Activated CD4-positive, alpha-beta memory T cell treated with anti-CD3 and anti-CD28 coated beads, Interleukin-2, amount 10 ng/mL, durations not matched to agents 7 days and 5 days (primary cell): Measurements from ENCODE around the gene ADRB2. TPM values are rescaled to one million over a fixed set of nuclear protein-coding genes. Genes with fewer than 3 reads are reported as not detected.

Source experiments
- CTCF ChIA-PET: fragments of 350-600 bp; sonication (Branson Sonifier 250); formaldehyde crosslinking; loops from one replicate; lab custom pipeline; 2021; ENCODE audit warnings: antibody characterized with exemption, inconsistent platforms; lab: Charles Lee
- POLR2A ChIA-PET: fragments of 350-600 bp; sonication (Branson Sonifier 250); formaldehyde crosslinking; loops from one replicate; lab custom pipeline; 2021; ENCODE audit warnings: antibody characterized with exemption; lab: Charles Lee
- DNase-seq: peaks from one replicate; pipeline ENCODE4 v3.0.0-alpha.2; 2020
- H3K27ac Mint-ChIP-seq: one replicate; pipeline ENCODE4 v1.8.0; 2021; ENCODE audit warnings: mild to moderate bottlenecking, mixed read lengths
- H3K27me3 Mint-ChIP-seq: one replicate; pipeline ENCODE4 v1.8.0; 2021; ENCODE audit warnings: mixed read lengths
- H3K36me3 Mint-ChIP-seq: one replicate; pipeline ENCODE4 v1.8.0; 2021; ENCODE audit warnings: low read depth, mixed read lengths
- H3K4me1 Mint-ChIP-seq: one replicate; pipeline ENCODE4 v1.8.0; 2021; ENCODE audit warnings: mixed read lengths
- H3K4me3 Mint-ChIP-seq: one replicate; pipeline ENCODE4 v1.8.0; 2021; ENCODE audit warnings: mild to moderate bottlenecking, mixed read lengths
- H3K9me3 Mint-ChIP-seq: one replicate; pipeline ENCODE4 v1.8.0; 2021; ENCODE audit warnings: mixed read lengths
- total RNA-seq, 2 experiments: library from RNA; stranded (reverse); gene quantifications; one replicate each; pipeline ENCODE4 v1.2.3, GENCODE V29; 2021

The ADRB2 gene
- total RNA-seq, 2 experiments from 2014 or later = 6.7 to 6.9 TPM

- POLR2A ChIA-PET = interaction anchor here (0.8 to 4.5 kb wide), 6 partner anchors 9 to 115 kb away, joined by 3 to 58 read pairs (median 4); partner anchors contain the start of gene ADRB2
- Mint-ChIP-seq H3K9me3 (no peaks in the 10 kb centered on the region), H3K27me3 (peaks cover 2% of the 10 kb centered on the region), H3K4me1 (peaks cover 77% of the 10 kb centered on the region), H3K36me3 (peaks cover 12% of the 10 kb centered on the region), H3K27ac (peak overlapping the region; percentile 97), H3K4me3 (peak overlapping the region; percentile 42)
- DNase-seq = peak; percentile 37
- CTCF ChIA-PET = interaction anchor here (1.1 to 3.0 kb wide), 5 partner anchors 11 to 109 kb away, joined by 3 to 13 read pairs (median 5); partner anchors contain the start of gene ADRB2
Observed at GRCh38 chr5:148848393-148849031, 22.1 kb downstream of the ADRB2 start.

GRCh38 chr5:148849461-148849860 is 23.1 kb downstream of the ADRB2 start:
- H3K27me3 Mint-ChIP-seq = peaks cover 2% of the 10 kb centered on the region
- no peaks in the 10 kb centered on the region for H3K9me3 Mint-ChIP-seq
- CTCF ChIA-PET = interaction anchor here (0.8 to 3.0 kb wide), 6 partner anchors 21 to 119 kb away, joined by 3 to 13 read pairs (median 6); partner anchors contain the start of gene ADRB2
- H3K36me3 Mint-ChIP-seq = peaks cover 12% of the 10 kb centered on the region
- H3K4me3 Mint-ChIP-seq = peak overlapping the region; percentile 12
- POLR2A ChIA-PET = interaction anchor here (0.9 to 4.5 kb wide), 3 partner anchors 10 to 57 kb away, joined by 3 to 58 read pairs (median 4); partner anchors contain the start of gene ADRB2
- DNase-seq = peak; percentile 73
- H3K4me1 Mint-ChIP-seq = peaks cover 83% of the 10 kb centered on the region
- peak overlapping the region; percentile 97 for H3K27ac Mint-ChIP-seq

GRCh38 chr5:148850836-148851235 is 24.4 kb downstream of the ADRB2 start:
- Mint-ChIP-seq H3K27ac (peak overlapping the region; percentile 6), H3K36me3 (peaks cover 16% of the 10 kb centered on the region), H3K27me3 (peaks cover 2% of the 10 kb centered on the region), H3K4me3 (no peak overlapping the region), H3K9me3 (no peaks in the 10 kb centered on the region), H3K4me1 (peaks cover 84% of the 10 kb centered on the region)
- CTCF ChIA-PET = interaction anchor here (1.0 to 1.6 kb wide), 3 partner anchors 9 to 110 kb away, joined by 3 to 4 read pairs (median 3); no protein-coding TSS in a partner anchor
- DNase-seq = no peak
- POLR2A ChIA-PET = interaction anchor here (0.9 to 4.5 kb wide), 3 partner anchors 16 to 107 kb away, joined by 3 to 58 read pairs (median 3); partner anchors contain the start of gene ADRB2

GRCh38 chr5:148853868-148854267 is 27.5 kb downstream of the ADRB2 start:
- peaks cover 13% of the 10 kb centered on the region for H3K36me3 Mint-ChIP-seq
- POLR2A ChIA-PET = interaction anchor here (1.8 kb wide), 1 partner anchor 28 kb away, joined by 8 read pairs; the partner anchor contains the start of gene ADRB2
- no peak overlapping the region for H3K4me3 Mint-ChIP-seq
- CTCF ChIA-PET = interaction anchor here (1.6 to 3.0 kb wide), 2 partner anchors 33 to 104 kb away, joined by 7 to 14 read pairs; no protein-coding TSS in a partner anchor
- H3K9me3 Mint-ChIP-seq = no peaks in the 10 kb centered on the region
- peak overlapping the region; percentile 46 for H3K27ac Mint-ChIP-seq
- no peak for DNase-seq
- peaks cover 2% of the 10 kb centered on the region for H3K27me3 Mint-ChIP-seq
- peaks cover 69% of the 10 kb centered on the region for H3K4me1 Mint-ChIP-seq

- DNase-seq = peak; percentile 47
- Mint-ChIP-seq H3K27ac (peak overlapping the region; percentile 89), H3K9me3 (no peaks in the 10 kb centered on the region), H3K27me3 (peaks cover 4% of the 10 kb centered on the region), H3K36me3 (peaks cover 13% of the 10 kb centered on the region), H3K4me3 (no peak overlapping the region), H3K4me1 (peaks cover 58% of the 10 kb centered on the region)
- ChIA-PET CTCF (no interaction called here), POLR2A (no interaction called here)
Observed at GRCh38 chr5:148855249-148856008, 29.0 kb downstream of the ADRB2 start.

- no peaks in the 10 kb centered on the region for H3K9me3 Mint-ChIP-seq
- no peak overlapping the region for H3K4me3 Mint-ChIP-seq
- H3K36me3 Mint-ChIP-seq = peaks cover 13% of the 10 kb centered on the region
- peaks cover 54% of the 10 kb centered on the region for H3K4me1 Mint-ChIP-seq
- H3K27ac Mint-ChIP-seq = peak overlapping the region; percentile 89
- no peak for DNase-seq
- peaks cover 4% of the 10 kb centered on the region for H3K27me3 Mint-ChIP-seq
- ChIA-PET CTCF (no interaction called here), POLR2A (interaction anchor here (0.6 kb wide), 1 partner anchor 28 kb away, joined by 4 read pairs; no protein-coding TSS in a partner anchor)
Observed at GRCh38 chr5:148856009-148856367, 29.6 kb downstream of the ADRB2 start.

- Mint-ChIP-seq H3K9me3 (no peaks in the 10 kb centered on the region), H3K4me3 (no peak overlapping the region), H3K27ac (peak overlapping the region; percentile 89), H3K36me3 (peaks cover 13% of the 10 kb centered on the region), H3K27me3 (peaks cover 4% of the 10 kb centered on the region), H3K4me1 (peaks cover 51% of the 10 kb centered on the region)
- DNase-seq = no peak
- CTCF ChIA-PET = no interaction called here
- POLR2A ChIA-PET = interaction anchor here (0.6 kb wide), 1 partner anchor 28 kb away, joined by 4 read pairs; no protein-coding TSS in a partner anchor
Observed at GRCh38 chr5:148856424-148856823, 30.0 kb downstream of the ADRB2 start.

GRCh38 chr5:148857474-148857873 is 31.1 kb downstream of the ADRB2 start:
- DNase-seq = no peak
- Mint-ChIP-seq H3K9me3 (no peaks in the 10 kb centered on the region), H3K4me1 (peaks cover 46% of the 10 kb centered on the region), H3K27ac (no peak overlapping the region), H3K27me3 (peaks cover 2% of the 10 kb centered on the region), H3K4me3 (no peak overlapping the region), H3K36me3 (peaks cover 11% of the 10 kb centered on the region)
- ChIA-PET POLR2A (interaction anchor here (1.4 kb wide), 1 partner anchor 31 kb away, joined by 4 read pairs; the partner anchor contains the start of gene ADRB2), CTCF (interaction anchor here (0.9 to 1.1 kb wide), 2 partner anchors 27 to 37 kb away, joined by 3 read pairs; no protein-coding TSS in a partner anchor)

- H3K27ac Mint-ChIP-seq = no peak overlapping the region
- H3K9me3 Mint-ChIP-seq = no peaks in the 10 kb centered on the region
- peaks cover 11% of the 10 kb centered on the region for H3K36me3 Mint-ChIP-seq
- H3K4me3 Mint-ChIP-seq = no peak overlapping the region
- peaks cover 44% of the 10 kb centered on the region for H3K4me1 Mint-ChIP-seq
- H3K27me3 Mint-ChIP-seq = peaks cover 2% of the 10 kb centered on the region
- DNase-seq = no peak
- CTCF ChIA-PET = interaction anchor here (0.9 to 1.1 kb wide), 2 partner anchors 28 to 38 kb away, joined by 3 read pairs; no protein-coding TSS in a partner anchor
- POLR2A ChIA-PET = interaction anchor here (1.4 kb wide), 1 partner anchor 32 kb away, joined by 4 read pairs; the partner anchor contains the start of gene ADRB2
Observed at GRCh38 chr5:148858106-148858505, 31.7 kb downstream of the ADRB2 start.

- CTCF ChIA-PET = interaction anchor here (1.1 kb wide), 1 partner anchor 38 kb away, joined by 3 read pairs; no protein-coding TSS in a partner anchor
- Mint-ChIP-seq H3K27me3 (peaks cover 2% of the 10 kb centered on the region), H3K9me3 (no peaks in the 10 kb centered on the region), H3K27ac (no peak overlapping the region), H3K4me1 (peaks cover 39% of the 10 kb centered on the region), H3K36me3 (peaks cover 11% of the 10 kb centered on the region), H3K4me3 (no peak overlapping the region)
- DNase-seq = no peak
- POLR2A ChIA-PET = no interaction called here
Observed at GRCh38 chr5:148858547-148858946, 32.1 kb downstream of the ADRB2 start.

GRCh38 chr5:148859703-148860102 is 33.3 kb downstream of the ADRB2 start:
- Mint-ChIP-seq H3K9me3 (no peaks in the 10 kb centered on the region), H3K4me1 (peaks cover 29% of the 10 kb centered on the region), H3K4me3 (no peak overlapping the region), H3K27ac (no peak overlapping the region), H3K27me3 (peaks cover 2% of the 10 kb centered on the region), H3K36me3 (peaks cover 11% of the 10 kb centered on the region)
- ChIA-PET CTCF (interaction anchor here (1.0 kb wide), 1 partner anchor 9 kb away, joined by 3 read pairs; no protein-coding TSS in a partner anchor), POLR2A (no interaction called here)
- no peak for DNase-seq

GRCh38 chr5:148860599-148860998 is 34.2 kb downstream of the ADRB2 start:
- CTCF ChIA-PET = interaction anchor here (1.0 kb wide), 1 partner anchor 10 kb away, joined by 3 read pairs; no protein-coding TSS in a partner anchor
- Mint-ChIP-seq H3K27me3 (peaks cover 2% of the 10 kb centered on the region), H3K36me3 (peaks cover 7% of the 10 kb centered on the region), H3K9me3 (no peaks in the 10 kb centered on the region), H3K4me1 (peaks cover 20% of the 10 kb centered on the region), H3K27ac (no peak overlapping the region), H3K4me3 (no peak overlapping the region)
- POLR2A ChIA-PET = no interaction called here
- no peak for DNase-seq
